Muscle layer of colon (tissue), 2 donors: ENCODE results near the gene COL12A1.

Source experiments
- H3K27ac ChIP-seq: one replicate; pipeline ENCODE4 v1.7.0; 2013; ENCODE audit warnings: low read depth, mild to moderate bottlenecking, low read length, moderate library complexity
- H3K27me3 ChIP-seq, 2 donors: one replicate each; pipeline ENCODE4 v1.7.0; 2013; ENCODE audit warnings: low read length in 2 of 2, mild to moderate bottlenecking in 2 of 2; ENCODE audit not compliant: insufficient read depth in 2 of 2, control insufficient read depth in 1 of 2
- H3K36me3 ChIP-seq: one replicate; pipeline ENCODE4 v1.7.0; 2013; ENCODE audit warnings: mild to moderate bottlenecking, low read length; ENCODE audit not compliant: insufficient read depth
- H3K4me1 ChIP-seq: one replicate; pipeline ENCODE4 v1.7.0; 2013; ENCODE audit warnings: mild to moderate bottlenecking, low read length; ENCODE audit not compliant: insufficient read depth
- H3K4me3 ChIP-seq, 2 donors: one replicate each; pipeline ENCODE4 v1.7.0; 2013; ENCODE audit warnings: low read length in 2 of 2, low read depth in 1 of 2, mild to moderate bottlenecking in 1 of 2, moderate library complexity in 1 of 2
- H3K9ac ChIP-seq: one replicate; pipeline ENCODE4 v1.7.0; 2013; ENCODE audit warnings: low read length
- H3K9me3 ChIP-seq: one replicate; pipeline ENCODE4 v1.7.0; 2013; ENCODE audit warnings: mild to moderate bottlenecking, low read length
- donor health status: abdominal sarcoma.
- donor health status: Adenocarcinoma of cecum.

COL12A1 gene

DNA sequence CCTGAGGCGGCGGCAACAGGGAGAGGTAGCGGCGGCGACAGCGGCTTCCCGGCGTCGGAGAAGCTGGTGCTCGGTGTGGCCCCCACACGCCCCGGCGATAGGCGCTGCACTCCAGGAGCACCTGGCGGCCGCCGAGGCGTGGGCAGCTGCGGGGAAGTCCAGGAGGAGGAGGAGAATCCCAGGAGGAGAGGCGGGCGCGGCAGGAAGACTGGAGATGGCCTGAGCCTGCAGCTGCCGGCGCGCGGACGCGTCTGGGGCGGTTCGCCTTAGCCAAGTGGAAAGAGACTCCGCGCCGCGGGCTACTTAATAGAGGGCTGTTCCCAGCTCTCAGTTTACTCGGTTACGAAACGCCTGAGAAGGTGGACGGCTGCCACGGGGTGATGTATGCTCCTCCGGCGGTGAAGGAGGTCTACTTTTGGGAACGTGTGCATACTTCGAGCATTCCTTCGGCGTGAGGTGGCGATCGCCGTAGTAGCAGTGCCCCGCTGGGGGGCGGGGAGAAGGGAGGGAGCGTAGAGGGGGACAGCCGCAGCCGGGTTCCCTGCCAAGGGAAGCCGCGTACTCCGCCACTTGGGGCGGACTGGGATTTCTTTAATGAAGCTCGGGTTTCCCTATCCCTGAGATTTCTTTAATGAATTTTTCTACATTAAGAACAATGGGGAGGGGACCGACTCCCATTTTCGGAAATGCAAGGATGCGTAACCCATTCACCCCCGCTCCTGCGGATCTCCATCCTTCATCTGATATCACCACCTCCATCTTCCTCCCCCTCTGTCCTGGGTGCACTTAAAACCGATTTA is at the start of gene COL12A1:
TSS of gene COL12A1 (minus strand) at position 278 of the 800 bp plus-strand sequence. CDS start 3,261 bp downstream, outside the sequence.
- Histone ChIP-seq H3K36me3 (no peaks in the 10 kb centered on the region), H3K4me3 (peak within 1 kb of the TSS; percentile 38 to 89), H3K9me3 (no peaks in the 10 kb centered on the region), H3K9ac (peak within 1 kb of the TSS; percentile 89), H3K27me3 (no peaks in the 10 kb centered on the region), H3K4me1 (peaks cover 30% of the 10 kb centered on the region), H3K27ac (peak within 1 kb of the TSS; percentile 98)

- no peak overlapping the region for H3K27ac ChIP-seq
- H3K27me3 ChIP-seq, result no peaks in the 10 kb centered on the region
- H3K9me3 ChIP-seq, result no peaks in the 10 kb centered on the region
- H3K4me3 ChIP-seq, result no peak overlapping the region
- H3K4me1 ChIP-seq, result no peaks in the 10 kb centered on the region
- no peak overlapping the region for H3K9ac ChIP-seq
- H3K36me3 ChIP-seq, result peaks cover 19% of the 10 kb centered on the region
Observed at GRCh38 chr6:75250552-75250951, 44.7 kb upstream of the COL12A1 start.

DNA sequence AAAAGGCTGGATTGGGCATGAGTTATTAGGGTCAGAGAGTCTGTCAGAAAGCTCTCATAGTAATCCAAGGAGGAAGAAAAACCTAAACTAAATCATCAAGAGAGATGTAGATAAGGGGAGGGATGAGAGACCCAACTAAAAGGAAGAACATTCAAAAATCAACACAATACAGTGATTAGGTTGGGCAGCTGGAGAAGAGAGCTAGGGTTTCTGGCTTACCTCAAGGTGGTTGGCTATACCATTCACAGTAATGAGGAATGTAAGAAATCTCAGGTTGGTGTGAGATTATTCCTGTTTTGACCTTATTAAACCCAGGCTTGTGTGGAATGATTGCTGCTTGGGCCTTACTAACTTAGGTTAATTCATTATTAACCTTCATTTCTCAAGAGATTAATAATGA is 44.0 kb upstream of the COL12A1 start:
- Histone ChIP-seq H3K36me3 (peaks cover 12% of the 10 kb centered on the region), H3K4me1 (no peaks in the 10 kb centered on the region), H3K27me3 (no peaks in the 10 kb centered on the region), H3K27ac (no peak overlapping the region), H3K4me3 (no peak overlapping the region), H3K9me3 (no peaks in the 10 kb centered on the region), H3K9ac (no peak overlapping the region)

DNA sequence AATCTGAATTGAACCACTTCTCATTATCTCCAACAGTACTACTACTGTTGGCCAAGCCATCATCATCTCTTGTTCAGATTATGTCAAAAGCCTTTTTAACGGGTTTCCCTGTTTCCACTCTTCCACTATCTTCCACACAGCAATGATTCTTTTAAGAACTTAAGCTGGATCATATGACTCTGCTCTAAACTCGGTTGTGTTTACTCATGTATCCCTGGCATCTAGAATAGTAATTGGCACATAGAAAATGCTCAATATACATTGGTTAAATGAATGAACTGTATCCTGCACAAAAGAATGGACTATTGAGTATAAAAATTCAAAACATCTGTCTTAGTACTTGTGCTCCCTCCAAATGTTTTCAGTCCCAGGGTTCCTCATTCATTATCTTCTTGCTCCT is 40.5 kb upstream of the COL12A1 start:
- no peaks in the 10 kb centered on the region for H3K9me3 ChIP-seq
- no peak overlapping the region for H3K27ac ChIP-seq
- peaks cover 4% of the 10 kb centered on the region for H3K4me1 ChIP-seq
- H3K4me3 ChIP-seq, result no peak overlapping the region
- no peaks in the 10 kb centered on the region for H3K27me3 ChIP-seq
- H3K9ac ChIP-seq, result no peak overlapping the region
- no peaks in the 10 kb centered on the region for H3K36me3 ChIP-seq

- peaks cover 13% of the 10 kb centered on the region for H3K36me3 ChIP-seq
- H3K27me3 ChIP-seq, result no peaks in the 10 kb centered on the region
- peak overlapping the region; percentile 24 to 95 for H3K4me3 ChIP-seq
- H3K4me1 ChIP-seq, result peaks cover 9% of the 10 kb centered on the region
- H3K9ac ChIP-seq, result peak overlapping the region; percentile 27
- peak overlapping the region; percentile 83 for H3K27ac ChIP-seq
- H3K9me3 ChIP-seq, result no peaks in the 10 kb centered on the region
Observed at GRCh38 chr6:75244063-75244584, 38.3 kb upstream of the COL12A1 start.

GRCh38 chr6:75243333-75244062 is 37.6 kb upstream of the COL12A1 start, which contains the start of gene COX7A2:
TSS of gene COX7A2 (minus strand) at chr6:75243801. CDS start at chr6:75243734, 67 bp downstream.
- peak within 1 kb of the TSS; percentile 44 to 95 for H3K4me3 ChIP-seq
- no peaks in the 10 kb centered on the region for H3K9me3 ChIP-seq
- peak within 1 kb of the TSS; percentile 83 for H3K27ac ChIP-seq
- peaks cover 18% of the 10 kb centered on the region for H3K36me3 ChIP-seq
- peaks cover 9% of the 10 kb centered on the region for H3K4me1 ChIP-seq
- no peaks in the 10 kb centered on the region for H3K27me3 ChIP-seq
- peak within 1 kb of the TSS; percentile 95 for H3K9ac ChIP-seq

DNA sequence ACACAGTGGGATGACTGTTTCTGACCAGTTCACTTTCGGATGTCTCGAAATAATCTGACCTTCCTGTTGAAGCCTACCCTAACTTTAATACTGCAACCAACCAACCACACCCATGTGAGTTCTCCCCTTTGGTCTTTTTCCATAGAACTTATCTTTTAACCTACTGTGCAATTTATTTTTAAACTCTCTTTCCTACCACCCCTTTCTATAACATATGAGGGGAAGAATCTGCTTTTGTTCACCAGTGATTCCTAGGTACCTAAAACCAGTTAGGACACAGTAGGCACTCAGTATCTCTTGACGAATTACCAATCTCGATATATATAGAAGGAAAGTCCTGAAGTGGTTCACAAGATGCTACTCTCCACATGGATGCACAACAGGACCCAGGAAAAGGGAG is 30.8 kb upstream of the COL12A1 start:
- H3K4me3 ChIP-seq, result no peak overlapping the region
- peaks cover 37% of the 10 kb centered on the region for H3K36me3 ChIP-seq
- no peaks in the 10 kb centered on the region for H3K27me3 ChIP-seq
- H3K4me1 ChIP-seq, result peaks cover 22% of the 10 kb centered on the region
- H3K9ac ChIP-seq, result no peak overlapping the region
- H3K27ac ChIP-seq, result no peak overlapping the region
- H3K9me3 ChIP-seq, result no peaks in the 10 kb centered on the region

GRCh38 chr6:75235271-75235670 is 29.4 kb upstream of the COL12A1 start:
- no peaks in the 10 kb centered on the region for H3K9me3 ChIP-seq
- peaks cover 33% of the 10 kb centered on the region for H3K36me3 ChIP-seq
- no peak overlapping the region for H3K4me3 ChIP-seq
- H3K27me3 ChIP-seq, result no peaks in the 10 kb centered on the region
- H3K4me1 ChIP-seq, result peaks cover 15% of the 10 kb centered on the region
- no peak overlapping the region for H3K27ac ChIP-seq
- H3K9ac ChIP-seq, result no peak overlapping the region

DNA sequence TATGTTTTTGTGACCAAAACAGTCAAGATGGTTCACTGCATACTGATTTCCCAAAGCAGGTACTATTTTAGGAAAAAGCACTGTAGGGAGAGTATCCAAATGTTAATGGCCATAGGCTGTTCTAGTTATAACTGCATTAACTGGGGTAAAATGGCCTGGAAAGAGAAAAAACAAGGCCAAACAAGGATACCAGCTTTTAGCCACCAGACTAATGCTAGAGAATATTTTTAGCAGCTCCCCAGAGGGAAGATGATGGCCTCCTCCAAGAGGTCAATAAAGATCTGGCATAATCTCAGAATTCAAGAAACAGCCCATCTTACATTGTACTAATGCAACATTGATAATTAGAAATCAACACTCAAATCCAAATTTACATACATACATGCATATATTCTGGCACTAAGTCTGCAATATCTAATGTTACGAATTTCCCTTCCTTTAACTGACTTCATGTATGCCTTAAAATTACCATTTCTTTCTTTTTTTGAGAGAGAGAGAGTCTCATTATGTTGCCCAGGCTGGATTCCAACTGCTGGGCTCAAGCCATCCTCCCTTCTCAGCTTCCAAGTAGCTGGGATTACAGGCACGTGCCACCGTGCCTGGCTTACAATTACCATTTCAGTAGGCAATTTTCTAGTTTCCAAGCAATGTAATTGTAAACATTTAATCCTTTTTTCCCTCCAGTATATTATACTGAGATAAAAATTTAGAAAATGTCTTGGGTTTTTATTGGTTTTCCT is 28.4 kb upstream of the COL12A1 start:
- no peaks in the 10 kb centered on the region for H3K27me3 ChIP-seq
- no peak overlapping the region for H3K9ac ChIP-seq
- H3K4me1 ChIP-seq, result peaks cover 15% of the 10 kb centered on the region
- H3K36me3 ChIP-seq, result peaks cover 26% of the 10 kb centered on the region
- H3K27ac ChIP-seq, result no peak overlapping the region
- H3K9me3 ChIP-seq, result no peaks in the 10 kb centered on the region
- H3K4me3 ChIP-seq, result no peak overlapping the region

DNA sequence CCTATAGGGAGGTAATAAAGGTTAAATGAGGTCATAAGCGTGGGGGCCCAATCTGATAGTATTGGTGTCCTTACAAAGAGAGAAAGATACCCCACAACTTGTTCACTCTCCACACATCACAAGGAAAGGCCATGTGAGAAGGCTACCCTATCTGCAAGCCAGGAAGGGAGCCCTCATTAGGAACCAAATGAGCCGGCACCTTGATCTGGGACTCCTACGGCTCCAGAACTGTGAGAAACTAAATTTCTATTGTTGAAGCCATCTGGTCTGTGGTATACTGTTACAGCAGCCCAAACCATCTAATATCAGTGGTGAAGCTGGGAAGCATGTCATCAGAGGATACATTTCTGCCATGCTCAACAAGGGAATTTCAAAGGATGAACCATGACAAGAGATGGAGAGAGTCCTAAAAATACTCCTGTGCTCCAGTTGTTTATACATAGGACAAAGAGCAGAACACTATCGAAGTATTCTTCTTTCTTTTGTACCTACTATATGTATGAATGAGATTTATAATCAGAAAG is 27.3 kb upstream of the COL12A1 start:
- no peak overlapping the region for H3K9ac ChIP-seq
- H3K27me3 ChIP-seq, result no peaks in the 10 kb centered on the region
- peaks cover 19% of the 10 kb centered on the region for H3K36me3 ChIP-seq
- H3K4me3 ChIP-seq, result no peak overlapping the region
- H3K4me1 ChIP-seq, result peaks cover 15% of the 10 kb centered on the region
- no peaks in the 10 kb centered on the region for H3K9me3 ChIP-seq
- no peak overlapping the region for H3K27ac ChIP-seq
